Measurements from ENCODE around the gene PNPLA1. TPM values are rescaled to one million over a fixed set of nuclear protein-coding genes. Genes with fewer than 3 reads are reported as not detected.

Gene PNPLA1
- total and polyA plus RNA-seq, 4 experiments from 2014 or later = 0.42 TPM; not detected in 3

- intact Hi-C loops (cut with micrococcal nuclease) = no loop called here
- Mint-ChIP-seq H3K27me3 (no peaks in the 10 kb centered on the region), H3K36me3 (no peaks in the 10 kb centered on the region), H3K27ac (no peak overlapping the region), H3K9me3 (no peaks in the 10 kb centered on the region), H3K4me3 (no peak overlapping the region), H3K4me1 (no peaks in the 10 kb centered on the region)
- H3K27ac ChIP-seq (ENCODE audit: low read depth, low read length) = no peak overlapping the region
- ChIA-PET POLR2A (ENCODE audit: partially characterized antibody) (no interaction called here), CTCF (ENCODE audit: partially characterized antibody) (interaction anchor here (1.1 kb wide), 1 partner anchor 17 kb away, joined by 4 read pairs; no protein-coding TSS in a partner anchor)
- no peaks in the 10 kb centered on the region for H3K27me3 ChIP-seq (ENCODE audit: insufficient read depth, low read length)
- no peaks in the 10 kb centered on the region for H3K9me3 ChIP-seq (ENCODE audit: control insufficient read depth in 1 of 2, low read length in 2 of 2)
- DNase-seq = no peak
- no peaks in the 10 kb centered on the region for H3K36me3 ChIP-seq (ENCODE audit: insufficient read depth, low read length)
- no peak overlapping the region for H3K4me3 ChIP-seq (ENCODE audit: low read length in 2 of 2)
- no peaks in the 10 kb centered on the region for H3K4me1 ChIP-seq (ENCODE audit: insufficient read depth, low read length)
Observed at GRCh38 chr6:36324191-36324590, 54.3 kb downstream of the PNPLA1 start.

GRCh38 chr6:36324715-36325114, 54.9 kb downstream of the PNPLA1 start:
- Mint-ChIP-seq H3K27me3 (no peaks in the 10 kb centered on the region), H3K4me1 (no peaks in the 10 kb centered on the region), H3K9me3 (no peaks in the 10 kb centered on the region), H3K4me3 (no peak overlapping the region), H3K27ac (no peak overlapping the region), H3K36me3 (no peaks in the 10 kb centered on the region)
- ChIA-PET CTCF (ENCODE audit: partially characterized antibody) (interaction anchor here (1.1 kb wide), 1 partner anchor 16 kb away, joined by 4 read pairs; no protein-coding TSS in a partner anchor), POLR2A (ENCODE audit: partially characterized antibody) (no interaction called here)
- no peaks in the 10 kb centered on the region for H3K4me1 ChIP-seq (ENCODE audit: insufficient read depth, low read length)
- H3K9me3 ChIP-seq (ENCODE audit: control insufficient read depth in 1 of 2, low read length in 2 of 2) = no peaks in the 10 kb centered on the region
- no peak for DNase-seq
- H3K27ac ChIP-seq (ENCODE audit: low read depth, low read length) = no peak overlapping the region
- no peak overlapping the region for H3K4me3 ChIP-seq (ENCODE audit: low read length in 2 of 2)
- intact Hi-C loops (cut with micrococcal nuclease) = no loop called here
- no peaks in the 10 kb centered on the region for H3K27me3 ChIP-seq (ENCODE audit: insufficient read depth, low read length)
- H3K36me3 ChIP-seq (ENCODE audit: insufficient read depth, low read length) = no peaks in the 10 kb centered on the region

GRCh38 chr6:36326356-36326995, 56.6 kb downstream of the PNPLA1 start:
- CTCF ChIA-PET (ENCODE audit: partially characterized antibody) = interaction anchor here (1.6 kb wide), 1 partner anchor 14 kb away, joined by 6 read pairs; no protein-coding TSS in a partner anchor

GRCh38 chr6:36327226-36327918, 57.5 kb downstream of the PNPLA1 start:
- no peak overlapping the region for H3K27ac ChIP-seq (ENCODE audit: low read depth, low read length)
- no peaks in the 10 kb centered on the region for H3K27me3 ChIP-seq (ENCODE audit: insufficient read depth, low read length)
- no peaks in the 10 kb centered on the region for H3K36me3 ChIP-seq (ENCODE audit: insufficient read depth, low read length)
- peaks cover 0 to 5% (median 0%) of the 10 kb centered on the region in 4 donors for H3K4me1 Mint-ChIP-seq
- intact Hi-C loops (cut with micrococcal nuclease) = no loop called here
- H3K36me3 Mint-ChIP-seq = no peaks in the 10 kb centered on the region
- DNase-seq = no peak
- H3K4me1 ChIP-seq (ENCODE audit: insufficient read depth, low read length) = no peaks in the 10 kb centered on the region
- H3K9me3 Mint-ChIP-seq = no peaks in the 10 kb centered on the region
- H3K27me3 Mint-ChIP-seq = peaks cover 5% of the 10 kb centered on the region in 2 donors
- H3K4me3 Mint-ChIP-seq = no peak overlapping the region
- H3K27ac Mint-ChIP-seq = no peak overlapping the region
- ChIA-PET CTCF (ENCODE audit: partially characterized antibody) (interaction anchor here (0.9 to 1.6 kb wide), 2 partner anchors 13 to 27 kb away, joined by 3 to 6 read pairs; no protein-coding TSS in a partner anchor), POLR2A (ENCODE audit: partially characterized antibody) (no interaction called here)
- H3K9me3 ChIP-seq (ENCODE audit: control insufficient read depth in 1 of 2, low read length in 2 of 2) = no peaks in the 10 kb centered on the region
- H3K4me3 ChIP-seq (ENCODE audit: low read length in 2 of 2) = no peak overlapping the region

More at GRCh38 chr6:36326356-36326995, 56.6 kb downstream of the PNPLA1 start:
- no peaks in the 10 kb centered on the region for H3K36me3 ChIP-seq (ENCODE audit: insufficient read depth, low read length)
- POLR2A ChIA-PET (ENCODE audit: partially characterized antibody) = no interaction called here
- Mint-ChIP-seq H3K27ac (peak overlapping the region in 1 of 7 donors; percentile 62), H3K4me3 (no peak overlapping the region), H3K36me3 (no peaks in the 10 kb centered on the region), H3K27me3 (no peaks in the 10 kb centered on the region), H3K4me1 (no peaks in the 10 kb centered on the region), H3K9me3 (no peaks in the 10 kb centered on the region)
- H3K4me3 ChIP-seq (ENCODE audit: low read length in 2 of 2) = no peak overlapping the region
- no peaks in the 10 kb centered on the region for H3K4me1 ChIP-seq (ENCODE audit: insufficient read depth, low read length)
- intact Hi-C loops (cut with micrococcal nuclease) = no loop called here
- DNase-seq = no peak
- H3K27me3 ChIP-seq (ENCODE audit: insufficient read depth, low read length) = no peaks in the 10 kb centered on the region
- H3K9me3 ChIP-seq (ENCODE audit: control insufficient read depth in 1 of 2, low read length in 2 of 2) = no peaks in the 10 kb centered on the region
- H3K27ac ChIP-seq (ENCODE audit: low read depth, low read length) = no peak overlapping the region

DNA sequence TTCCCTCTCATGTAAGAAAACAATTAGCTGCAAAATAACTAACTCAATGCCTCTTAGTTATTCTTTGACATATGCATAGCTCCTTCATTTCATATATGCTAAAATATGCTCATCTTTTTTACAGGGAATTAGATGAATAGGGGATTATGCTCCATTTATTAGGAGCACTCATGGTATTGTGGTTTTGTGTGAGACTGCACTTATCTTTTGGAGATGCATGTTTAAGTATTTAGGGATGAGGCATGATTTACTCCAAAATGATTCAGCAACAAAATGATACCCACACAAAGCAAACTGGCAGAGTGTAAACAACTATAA, 58.0 kb downstream of the PNPLA1 start:
- Histone ChIP-seq H3K4me3 (ENCODE audit: low read length in 2 of 2) (no peak overlapping the region), H3K27ac (ENCODE audit: low read depth, low read length) (no peak overlapping the region), H3K4me1 (ENCODE audit: insufficient read depth, low read length) (no peaks in the 10 kb centered on the region), H3K27me3 (ENCODE audit: insufficient read depth, low read length) (no peaks in the 10 kb centered on the region), H3K36me3 (ENCODE audit: insufficient read depth, low read length) (no peaks in the 10 kb centered on the region), H3K9me3 (ENCODE audit: control insufficient read depth in 1 of 2, low read length in 2 of 2) (no peaks in the 10 kb centered on the region)
- H3K36me3 Mint-ChIP-seq = no peaks in the 10 kb centered on the region
- DNase-seq = no peak
- no peaks in the 10 kb centered on the region for H3K9me3 Mint-ChIP-seq
- no peak overlapping the region for H3K4me3 Mint-ChIP-seq
- POLR2A ChIA-PET (ENCODE audit: partially characterized antibody) = no interaction called here
- intact Hi-C loops (cut with micrococcal nuclease) = no loop called here
- H3K27ac Mint-ChIP-seq = no peak overlapping the region
- peaks cover 6% of the 10 kb centered on the region in 2 donors for H3K27me3 Mint-ChIP-seq
- peaks cover 0 to 5% (median 0%) of the 10 kb centered on the region in 4 donors for H3K4me1 Mint-ChIP-seq
- CTCF ChIA-PET (ENCODE audit: partially characterized antibody) = interaction anchor here (0.9 kb wide), 1 partner anchor 27 kb away, joined by 3 read pairs; no protein-coding TSS in a partner anchor

GRCh38 chr6:36328600-36328999, 58.7 kb downstream of the PNPLA1 start:
- Histone ChIP-seq H3K4me3 (ENCODE audit: low read length in 2 of 2) (no peak overlapping the region), H3K27me3 (ENCODE audit: insufficient read depth, low read length) (no peaks in the 10 kb centered on the region), H3K4me1 (ENCODE audit: insufficient read depth, low read length) (no peaks in the 10 kb centered on the region), H3K36me3 (ENCODE audit: insufficient read depth, low read length) (no peaks in the 10 kb centered on the region), H3K27ac (ENCODE audit: low read depth, low read length) (no peak overlapping the region), H3K9me3 (ENCODE audit: control insufficient read depth in 1 of 2, low read length in 2 of 2) (no peaks in the 10 kb centered on the region)
- Mint-ChIP-seq H3K4me1 (peaks cover 0 to 5% (median 0%) of the 10 kb centered on the region in 4 donors), H3K9me3 (no peaks in the 10 kb centered on the region), H3K4me3 (no peak overlapping the region), H3K27ac (no peak overlapping the region), H3K36me3 (no peaks in the 10 kb centered on the region), H3K27me3 (peaks cover 8 to 10% of the 10 kb centered on the region in 2 donors)
- ChIA-PET POLR2A (ENCODE audit: partially characterized antibody) (no interaction called here), CTCF (ENCODE audit: partially characterized antibody) (interaction anchor here (3.9 kb wide), 1 partner anchor 13 kb away, joined by 16 read pairs; no protein-coding TSS in a partner anchor)
- intact Hi-C loops (cut with micrococcal nuclease) = no loop called here
- DNase-seq = no peak

DNA sequence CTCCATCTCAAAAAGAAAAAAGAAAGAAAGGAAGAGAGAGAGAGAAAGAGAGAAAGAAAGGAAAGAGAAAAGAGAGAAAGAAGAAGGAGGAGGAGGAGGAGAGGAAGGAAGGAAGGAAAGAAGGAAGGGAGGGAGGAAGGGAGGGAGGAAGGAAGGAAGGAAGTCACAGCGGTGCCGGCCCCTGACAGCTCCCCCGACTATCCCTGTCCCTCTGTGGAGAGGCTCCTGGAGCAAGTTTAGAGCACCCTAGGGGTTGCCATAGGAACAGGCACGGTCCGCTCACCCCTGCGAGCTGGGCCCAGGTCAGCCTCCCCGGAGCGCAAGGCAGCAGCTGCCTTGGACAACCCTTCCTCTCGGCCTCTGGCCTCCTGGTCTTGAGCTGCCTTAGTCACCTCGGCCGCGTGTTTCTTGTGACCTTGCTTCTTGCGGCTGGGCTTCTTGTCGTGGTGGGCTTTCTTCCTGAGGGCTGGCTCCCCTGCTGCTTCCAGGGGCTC, 60.0 kb downstream of the PNPLA1 start:
- DNase-seq = no peak
- Histone ChIP-seq H3K27ac (ENCODE audit: low read depth, low read length) (no peak overlapping the region), H3K9me3 (ENCODE audit: control insufficient read depth in 1 of 2, low read length in 2 of 2) (no peaks in the 10 kb centered on the region), H3K4me1 (ENCODE audit: insufficient read depth, low read length) (no peaks in the 10 kb centered on the region), H3K27me3 (ENCODE audit: insufficient read depth, low read length) (peaks cover 5% of the 10 kb centered on the region), H3K4me3 (ENCODE audit: low read length in 2 of 2) (no peak overlapping the region), H3K36me3 (ENCODE audit: insufficient read depth, low read length) (no peaks in the 10 kb centered on the region)
- Mint-ChIP-seq H3K36me3 (no peaks in the 10 kb centered on the region), H3K27me3 (peaks cover 15 to 16% of the 10 kb centered on the region in 2 donors), H3K27ac (peak overlapping the region in 1 of 7 donors; percentile 71), H3K9me3 (no peaks in the 10 kb centered on the region), H3K4me3 (no peak overlapping the region), H3K4me1 (peaks cover 0 to 5% (median 1%) of the 10 kb centered on the region in 4 donors)
- ChIA-PET POLR2A (ENCODE audit: partially characterized antibody) (no interaction called here), CTCF (ENCODE audit: partially characterized antibody) (interaction anchor here (3.9 kb wide), 1 partner anchor 11 kb away, joined by 16 read pairs; no protein-coding TSS in a partner anchor)
- intact Hi-C loops (cut with micrococcal nuclease) = no loop called here
